Thyroid gland (tissue), 4 donors: ENCODE data around the gene PTPRG.

Experiments
- POLR2A ChIP-seq, 2 donors: fragments of 450-650 bp; IDR thresholded peaks; one replicate each; pipeline ENCODE4 v1.6.1; 2017; ENCODE audit warnings: antibody characterized with exemption in 2 of 2, mild to moderate bottlenecking in 2 of 2, moderate library complexity in 1 of 2
- TF ChIP-seq, protein P1 (sequence below), 6 experiments: fragments of 200-600 bp in 3 of 6; fragments of 450-650 bp in 3 of 6; sonication (generic) in 3 of 6; IDR thresholded peaks; one replicate each; pipeline ENCODE4 v1.5.1; 2016 to 2019; ENCODE audit warnings: antibody characterized with exemption in 6 of 6, mild to moderate bottlenecking in 2 of 6, inconsistent platforms in 1 of 6, moderate library complexity in 1 of 6

GRCh38 chr3:62131050-62131449 lies 569.7 kb downstream of the PTPRG start:
- TF ChIP-seq, protein P1, sequence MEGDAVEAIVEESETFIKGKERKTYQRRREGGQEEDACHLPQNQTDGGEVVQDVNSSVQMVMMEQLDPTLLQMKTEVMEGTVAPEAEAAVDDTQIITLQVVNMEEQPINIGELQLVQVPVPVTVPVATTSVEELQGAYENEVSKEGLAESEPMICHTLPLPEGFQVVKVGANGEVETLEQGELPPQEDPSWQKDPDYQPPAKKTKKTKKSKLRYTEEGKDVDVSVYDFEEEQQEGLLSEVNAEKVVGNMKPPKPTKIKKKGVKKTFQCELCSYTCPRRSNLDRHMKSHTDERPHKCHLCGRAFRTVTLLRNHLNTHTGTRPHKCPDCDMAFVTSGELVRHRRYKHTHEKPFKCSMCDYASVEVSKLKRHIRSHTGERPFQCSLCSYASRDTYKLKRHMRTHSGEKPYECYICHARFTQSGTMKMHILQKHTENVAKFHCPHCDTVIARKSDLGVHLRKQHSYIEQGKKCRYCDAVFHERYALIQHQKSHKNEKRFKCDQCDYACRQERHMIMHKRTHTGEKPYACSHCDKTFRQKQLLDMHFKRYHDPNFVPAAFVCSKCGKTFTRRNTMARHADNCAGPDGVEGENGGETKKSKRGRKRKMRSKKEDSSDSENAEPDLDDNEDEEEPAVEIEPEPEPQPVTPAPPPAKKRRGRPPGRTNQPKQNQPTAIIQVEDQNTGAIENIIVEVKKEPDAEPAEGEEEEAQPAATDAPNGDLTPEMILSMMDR (IDR thresholded peaks at IDR 0.05) = no peak
- no peak for TF ChIP-seq POLR2A (IDR thresholded peaks at IDR 0.05)
